K562 (cell line): Measurements from ENCODE around the gene ARMC7. TPM values are rescaled to one million over a fixed set of nuclear protein-coding genes. Genes with fewer than 3 reads are reported as not detected.

Source experiments
- DPF2 ChIP-seq: fragments of 450-650 bp; IDR thresholded peaks from 2 replicates; pipeline ENCODE4 v1.6.1; 2016
- ESRRA ChIP-seq: fragments of 450-650 bp; IDR thresholded peaks from 2 replicates; pipeline ENCODE4 v1.6.1; 2014; ENCODE audit warnings: low read depth, mild to moderate bottlenecking, moderate library complexity, borderline replicate concordance
- ETV6 ChIP-seq, 3 experiments: fragments of 150-350 bp in 1 of 3; sonication (generic) in 1 of 3; formaldehyde crosslinking in 1 of 3; IDR thresholded peaks; 2 replicates each; pipeline versions ENCODE4 v1.6.1 to v1.8.0; 2014 to 2022; ENCODE audit warnings: borderline replicate concordance in 2 of 3, low read depth in 2 of 3, antibody characterized with exemption in 1 of 3, low read length in 1 of 3, mild to moderate bottlenecking in 1 of 3, missing genetic modification reagents in 1 of 3
- EWSR1 ChIP-seq: fragments of 450-650 bp; IDR thresholded peaks from 2 replicates; pipeline ENCODE4 v1.6.1; 2018; ENCODE audit warnings: borderline replicate concordance, mild to moderate bottlenecking, low read depth, moderate library complexity; ENCODE audit not compliant: partially characterized antibody
- GTF2F1 ChIP-seq: IDR thresholded peaks from 2 replicates; pipeline ENCODE4 v1.6.1; 2011; ENCODE audit warnings: low read depth, low read length, improper control_type of control experiment
- HDAC1 ChIP-seq, 2 experiments: fragments of 450-650 bp; IDR thresholded peaks; 2 replicates each; pipeline ENCODE4 v1.6.1; 2016 to 2017; ENCODE audit warnings: inconsistent platforms in 1 of 2, mild to moderate bottlenecking in 1 of 2, moderate library complexity in 1 of 2
- HDAC2 ChIP-seq: fragments of 450-650 bp; IDR thresholded peaks from 2 replicates; pipeline ENCODE4 v1.6.1; 2016; ENCODE audit warnings: mild to moderate bottlenecking
- MEF2A ChIP-seq: IDR thresholded peaks from 2 replicates; pipeline ENCODE4 v1.6.1; 2011; ENCODE audit warnings: low read depth, mild to moderate bottlenecking, low read length, moderate library complexity; ENCODE audit not compliant: control insufficient read depth
- NFE2L1 ChIP-seq: fragments of 450-650 bp; IDR thresholded peaks from 2 replicates; pipeline ENCODE4 v1.6.1; 2016; ENCODE audit warnings: missing genetic modification characterization, low read depth, mild to moderate bottlenecking, missing compliant biosample characterization, moderate library complexity, borderline replicate concordance
- NFRKB ChIP-seq: fragments of 450-650 bp; IDR thresholded peaks from 2 replicates; pipeline ENCODE4 v1.6.1; 2016; ENCODE audit warnings: low read depth
- PML ChIP-seq: IDR thresholded peaks from 2 replicates; pipeline ENCODE4 v1.6.1; 2012; ENCODE audit warnings: low read length, inconsistent platforms
- POLR2A ChIP-seq: fragments of 450-650 bp; conservative IDR thresholded peaks from 2 replicates; pipeline ENCODE4 v1.6.1; 2016
- PRPF4 ChIP-seq: fragments of 200-400 bp; formaldehyde crosslinking; IDR thresholded peaks from one replicate; pipeline ENCODE4 v1.6.1; 2017; ENCODE audit warnings: low read length, low read depth, mild to moderate bottlenecking; ENCODE audit not compliant: insufficient read depth, poor library complexity, severe bottlenecking
- RFX7 ChIP-seq: fragments of 250-450 bp; sonication (Bioruptor Pico); IDR thresholded peaks from 2 replicates; pipeline ENCODE4 v1.5.1; 2021; ENCODE audit warnings: mild to moderate bottlenecking
- SRF ChIP-seq, 2 experiments: fragments of 250-450, 450-650 bp in 1 of 2; sonication (Bioruptor Pico) in 1 of 2; sonication (generic) in 1 of 2; formaldehyde crosslinking; IDR thresholded peaks; 2 replicates each; pipeline versions ENCODE4 v1.5.0 to v1.5.1; 2020 to 2022; ENCODE audit warnings: mild to moderate bottlenecking in 1 of 2, missing genetic modification reagents in 1 of 2
- TCF3 ChIP-seq: sonication (generic); formaldehyde crosslinking; IDR thresholded peaks from 2 replicates; pipeline ENCODE4 v1.4.0; 2020; ENCODE audit warnings: mild to moderate bottlenecking, missing genetic modification reagents
- ZBTB8A ChIP-seq: fragments of 450-650 bp; IDR thresholded peaks from 2 replicates; pipeline ENCODE4 v1.6.1; 2018; ENCODE audit warnings: mild to moderate bottlenecking, moderate library complexity; ENCODE audit not compliant: partially characterized antibody
- ZNF431 ChIP-seq: sonication (generic); formaldehyde crosslinking; IDR thresholded peaks from 2 replicates; pipeline ENCODE4 v1.8.0; 2022; ENCODE audit warnings: mild to moderate bottlenecking, missing genetic modification reagents
- polyA plus RNA-seq, 8 experiments: library from polyadenylated mRNA; depleted of rRNA in 4 of 8; stranded (reverse) in 5 of 8; unstranded in 3 of 8; fragments of >200 nt; fragmentation: Nextera tagmentation in 2 of 8; fragmentation: Illumina TruSeq in 1 of 8; extraction: Ambion mirVana in 2 of 8; extraction: Trizol in 1 of 8; gene quantifications; 2 replicates each; pipeline versions ENCODE4 v1.2.1 to v1.2.3, GENCODE V29; 2011 to 2014; ENCODE audit warnings: inconsistent platforms in 1 of 8, missing spikeins in 1 of 8
- total RNA-seq, 7 experiments: library from RNA; depleted of rRNA in 6 of 7; stranded (reverse); fragments of >200 nt in 6 of 7; fragmentation: Illumina TruSeq in 2 of 7; extraction: Trizol in 2 of 7; gene quantifications; 2 replicates each; pipeline versions ENCODE4 v1.2.1 to v1.2.3, GENCODE V29; 2011 to 2021; ENCODE audit warnings: low replicate concordance in 1 of 7
- TF ChIP-seq, protein P1 (sequence below): sonication (generic); formaldehyde crosslinking; IDR thresholded peaks from 2 replicates; pipeline ENCODE4 v1.8.0; 2022; ENCODE audit warnings: mild to moderate bottlenecking, missing genetic modification reagents
- TF ChIP-seq, protein P2 (sequence below): fragments of 250-450 bp; sonication (Bioruptor Pico); IDR thresholded peaks from 2 replicates; pipeline ENCODE4 v1.4.0; 2020
- TF ChIP-seq, protein P3 (sequence below): fragments of 250-450 bp; sonication (Bioruptor Pico); IDR thresholded peaks from 2 replicates; pipeline ENCODE4 v1.5.0; 2021; ENCODE audit warnings: mild to moderate bottlenecking, moderate library complexity

Gene ARMC7
- total and polyA plus RNA-seq, 9 of the 15 experiments (the other 6 are each of a cell fraction or from before 2014, with no cell fraction given) = 1.4 to 15.2 (median 5.9) TPM

DNA sequence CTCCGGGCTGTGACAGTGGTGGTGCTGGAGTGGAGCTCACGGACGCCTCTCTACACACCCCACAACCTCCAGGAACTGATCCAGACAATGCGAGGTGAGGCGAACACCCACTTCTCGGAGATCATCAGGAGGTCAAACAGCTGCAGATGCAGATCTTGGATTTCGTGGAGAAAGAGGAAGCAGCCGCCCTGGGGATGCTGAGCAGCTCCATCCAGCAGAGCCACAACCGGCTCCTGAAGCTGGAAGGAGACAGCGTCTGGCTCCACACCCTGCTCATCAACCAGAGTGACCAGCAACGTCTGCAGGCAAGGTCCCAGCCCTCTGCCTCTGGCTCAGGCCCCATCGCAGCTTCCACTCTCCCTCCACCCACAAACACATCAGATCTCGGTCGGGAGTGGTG, 35.2 kb upstream of the ARMC7 start (continued):
- TF ChIP-seq, protein P1, sequence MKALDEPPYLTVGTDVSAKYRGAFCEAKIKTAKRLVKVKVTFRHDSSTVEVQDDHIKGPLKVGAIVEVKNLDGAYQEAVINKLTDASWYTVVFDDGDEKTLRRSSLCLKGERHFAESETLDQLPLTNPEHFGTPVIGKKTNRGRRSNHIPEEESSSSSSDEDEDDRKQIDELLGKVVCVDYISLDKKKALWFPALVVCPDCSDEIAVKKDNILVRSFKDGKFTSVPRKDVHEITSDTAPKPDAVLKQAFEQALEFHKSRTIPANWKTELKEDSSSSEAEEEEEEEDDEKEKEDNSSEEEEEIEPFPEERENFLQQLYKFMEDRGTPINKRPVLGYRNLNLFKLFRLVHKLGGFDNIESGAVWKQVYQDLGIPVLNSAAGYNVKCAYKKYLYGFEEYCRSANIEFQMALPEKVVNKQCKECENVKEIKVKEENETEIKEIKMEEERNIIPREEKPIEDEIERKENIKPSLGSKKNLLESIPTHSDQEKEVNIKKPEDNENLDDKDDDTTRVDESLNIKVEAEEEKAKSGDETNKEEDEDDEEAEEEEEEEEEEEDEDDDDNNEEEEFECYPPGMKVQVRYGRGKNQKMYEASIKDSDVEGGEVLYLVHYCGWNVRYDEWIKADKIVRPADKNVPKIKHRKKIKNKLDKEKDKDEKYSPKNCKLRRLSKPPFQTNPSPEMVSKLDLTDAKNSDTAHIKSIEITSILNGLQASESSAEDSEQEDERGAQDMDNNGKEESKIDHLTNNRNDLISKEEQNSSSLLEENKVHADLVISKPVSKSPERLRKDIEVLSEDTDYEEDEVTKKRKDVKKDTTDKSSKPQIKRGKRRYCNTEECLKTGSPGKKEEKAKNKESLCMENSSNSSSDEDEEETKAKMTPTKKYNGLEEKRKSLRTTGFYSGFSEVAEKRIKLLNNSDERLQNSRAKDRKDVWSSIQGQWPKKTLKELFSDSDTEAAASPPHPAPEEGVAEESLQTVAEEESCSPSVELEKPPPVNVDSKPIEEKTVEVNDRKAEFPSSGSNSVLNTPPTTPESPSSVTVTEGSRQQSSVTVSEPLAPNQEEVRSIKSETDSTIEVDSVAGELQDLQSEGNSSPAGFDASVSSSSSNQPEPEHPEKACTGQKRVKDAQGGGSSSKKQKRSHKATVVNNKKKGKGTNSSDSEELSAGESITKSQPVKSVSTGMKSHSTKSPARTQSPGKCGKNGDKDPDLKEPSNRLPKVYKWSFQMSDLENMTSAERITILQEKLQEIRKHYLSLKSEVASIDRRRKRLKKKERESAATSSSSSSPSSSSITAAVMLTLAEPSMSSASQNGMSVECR (CRISPR knock-in tag) = no peak
- peak; percentile 88 for TF ChIP-seq ESRRA
- 0 out of 2 replicates have a peak, but pooled peaks have one; percentile 35 for TF ChIP-seq HDAC2
- TF ChIP-seq ETV6 (IDR thresholded peaks at IDR 0.05; ENCODE audit: borderline replicate concordance in 1 of 2, low read depth in 2 of 2, low read length in 1 of 2) = no peak
- TF ChIP-seq ETV6 (CRISPR knock-in tag; IDR thresholded peaks at IDR 0.05; ENCODE audit: borderline replicate concordance) = no peak
- no peak for TF ChIP-seq NFRKB
- TF ChIP-seq, protein P2, sequence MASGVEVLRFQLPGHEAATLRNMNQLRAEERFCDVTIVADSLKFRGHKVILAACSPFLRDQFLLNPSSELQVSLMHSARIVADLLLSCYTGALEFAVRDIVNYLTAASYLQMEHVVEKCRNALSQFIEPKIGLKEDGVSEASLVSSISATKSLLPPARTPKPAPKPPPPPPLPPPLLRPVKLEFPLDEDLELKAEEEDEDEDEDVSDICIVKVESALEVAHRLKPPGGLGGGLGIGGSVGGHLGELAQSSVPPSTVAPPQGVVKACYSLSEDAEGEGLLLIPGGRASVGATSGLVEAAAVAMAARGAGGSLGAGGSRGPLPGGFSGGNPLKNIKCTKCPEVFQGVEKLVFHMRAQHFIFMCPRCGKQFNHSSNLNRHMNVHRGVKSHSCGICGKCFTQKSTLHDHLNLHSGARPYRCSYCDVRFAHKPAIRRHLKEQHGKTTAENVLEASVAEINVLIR (CRISPR knock-in tag) = no peak
- 0 out of 2 replicates have a peak, but pooled peaks have one; percentile 27 for TF ChIP-seq DPF2
- TF ChIP-seq PRPF4 = no peak
- no peak for TF ChIP-seq ZBTB8A
- TF ChIP-seq NFE2L1 (tag) = no peak
- no peak for TF ChIP-seq ZNF431 (CRISPR knock-in tag)
- TF ChIP-seq SRF (CRISPR knock-in tag; IDR thresholded peaks at IDR 0.05) = peak in 1 of 2 experiments; percentile 83; a peak in 1 of 4 replicates
- TF ChIP-seq TCF3 (CRISPR knock-in tag) = peak; percentile 73
- no peak for TF ChIP-seq POLR2A
- TF ChIP-seq GTF2F1 = no peak
- no peak for TF ChIP-seq RFX7 (CRISPR knock-in tag)
- TF ChIP-seq MEF2A = no peak
- TF ChIP-seq, protein P3, sequence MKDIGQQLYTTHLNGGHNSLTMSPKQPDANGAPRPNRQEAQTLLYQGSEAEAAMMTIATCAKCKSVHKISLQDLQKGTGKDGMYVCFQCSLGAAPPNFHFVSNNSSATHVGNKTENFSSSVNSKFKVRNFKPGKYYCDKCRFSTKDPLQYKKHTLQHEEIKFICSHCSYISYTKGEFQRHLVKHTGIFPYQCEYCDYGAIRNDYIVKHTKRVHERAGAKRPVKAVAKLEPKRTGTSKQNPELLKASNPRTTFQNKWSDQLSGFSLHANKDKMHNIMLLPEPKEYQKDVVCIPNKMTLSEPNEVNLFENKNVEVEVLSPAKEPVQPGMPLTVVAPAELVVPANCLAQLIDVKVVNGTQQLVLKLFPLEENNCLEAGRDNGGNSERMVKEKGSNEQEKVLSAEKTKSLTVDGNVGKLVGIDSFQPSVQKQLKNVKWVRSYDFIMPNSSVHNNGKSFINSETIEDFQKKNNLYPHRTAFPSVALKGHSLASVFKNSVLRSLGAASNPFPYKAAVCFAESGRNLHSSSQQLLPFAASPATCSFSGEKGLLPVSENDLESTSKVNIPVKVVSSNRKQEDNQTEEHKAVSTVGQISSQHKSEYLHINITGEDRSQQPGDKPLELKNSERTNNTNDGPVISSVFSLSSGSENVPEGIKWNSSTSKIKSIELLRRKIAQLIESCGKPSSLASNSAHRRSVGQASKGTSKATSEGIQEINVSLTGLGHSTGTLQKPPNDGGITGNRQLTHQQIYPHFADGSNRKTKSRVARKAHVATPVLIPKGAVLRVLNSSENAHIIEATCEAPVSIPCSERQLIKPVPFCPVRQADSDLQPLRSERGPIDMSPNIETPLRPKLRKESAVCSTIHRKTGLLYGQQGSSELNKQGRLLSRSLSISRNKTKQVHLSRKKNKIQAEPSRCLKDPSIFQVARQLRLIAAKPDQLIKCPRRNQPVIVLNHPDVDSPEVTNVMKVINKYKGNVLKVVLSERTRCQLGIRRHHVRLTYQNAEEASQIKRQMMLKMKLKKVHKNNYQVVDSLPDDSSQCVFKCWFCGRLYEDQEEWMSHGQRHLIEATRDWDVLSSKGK (CRISPR knock-in tag) = no peak
- no peak for TF ChIP-seq EWSR1
- no peak for TF ChIP-seq PML
- TF ChIP-seq HDAC1 (IDR thresholded peaks at IDR 0.05) = 0 out of 4 replicates have a peak, but pooled peaks of 1 of the 2 experiments have one; percentile 23
